SH-SY5Y (cell line): Measurements from ENCODE around the gene TMBIM4.

Experiments used
- GATA2 ChIP-seq: IDR thresholded peaks from 2 replicates; pipeline ENCODE4 v1.6.1; 2011; ENCODE audit warnings: mild to moderate bottlenecking, low read depth, low read length
- GATA3 ChIP-seq: IDR thresholded peaks from 2 replicates; pipeline ENCODE4 v1.6.1; 2011; ENCODE audit warnings: low read depth, mild to moderate bottlenecking, low read length, moderate library complexity

DNA sequence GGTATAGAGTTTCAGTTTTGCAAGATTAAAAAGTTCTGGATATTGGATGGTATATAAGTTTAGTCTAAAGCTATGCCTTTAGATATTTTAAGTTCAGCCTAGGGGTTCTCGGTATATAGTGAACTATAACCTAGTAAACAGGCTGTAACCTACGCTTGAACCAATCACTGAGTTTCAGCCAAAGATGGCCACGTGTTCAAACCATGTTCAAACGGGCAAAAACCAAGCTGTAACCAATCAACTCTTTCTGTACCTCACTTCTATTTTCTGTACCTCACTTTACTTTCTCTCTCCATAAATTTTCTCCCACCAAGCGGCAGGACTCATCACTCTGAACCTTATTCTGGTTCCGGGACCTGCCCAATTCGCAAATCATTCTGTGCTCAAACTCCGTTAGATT is 1.4 kb downstream of the TMBIM4 start:
- TF ChIP-seq GATA2 (no peak), GATA3 (no peak)
